NCI-H510A (cell line): ENCODE results near the gene MESD.
A peak's percentile ranks its signal among the peaks of the same experiment; 100 is the strongest.

ENCODE experiments used
- DNase-seq: peaks from one replicate; lab custom pipeline; 2025; lab: John Stamatoyannopoulos, UW

MESD gene

GRCh38 chr15:81014446-81015093 lies 25.0 kb upstream of the MESD start:
- DNase-seq: no peak

- no peak for DNase-seq
Measured at GRCh38 chr15:81013396-81013929, 23.8 kb upstream of the MESD start.

- DNase-seq: peak; percentile 15
Measured at GRCh38 chr15:81012588-81012987, 23.0 kb upstream of the MESD start.

- no peak for DNase-seq
Measured at GRCh38 chr15:81011593-81011992, 22.0 kb upstream of the MESD start.

- no peak for DNase-seq
Measured at GRCh38 chr15:81010086-81010485, 20.5 kb upstream of the MESD start.

- DNase-seq: no peak
Measured at GRCh38 chr15:81008312-81008711, 18.7 kb upstream of the MESD start.

- no peak for DNase-seq
Measured at GRCh38 chr15:81007428-81008064, 17.9 kb upstream of the MESD start.

- DNase-seq: no peak
Measured at GRCh38 chr15:81006124-81006523, 16.5 kb upstream of the MESD start.

- DNase-seq: no peak
Measured at GRCh38 chr15:81003097-81003350, 13.4 kb upstream of the MESD start.

GRCh38 chr15:81002331-81003096 lies 12.9 kb upstream of the MESD start:
- DNase-seq: no peak

- DNase-seq: no peak
Measured at GRCh38 chr15:81002009-81002330, 12.4 kb upstream of the MESD start.

GRCh38 chr15:81001152-81002008 lies 11.8 kb upstream of the MESD start:
- DNase-seq: no peak

- DNase-seq: peak; percentile 76
Measured at GRCh38 chr15:81000624-81001151, 11.1 kb upstream of the MESD start, which contains the start of gene TLNRD1. Gene TLNRD1 (plus strand): TSS chr15:81000923. CDS start chr15:81002272, 1,349 bp downstream.

GRCh38 chr15:81000144-81000623 lies 10.6 kb upstream of the MESD start:
- DNase-seq: no peak

GRCh38 chr15:80999623-81000036 lies 10.0 kb upstream of the MESD start:
- no peak for DNase-seq

GRCh38 chr15:80998251-80998650 lies 8.6 kb upstream of the MESD start:
- DNase-seq: no peak

GRCh38 chr15:80997692-80998091 lies 8.1 kb upstream of the MESD start:
- DNase-seq: no peak

GRCh38 chr15:80996247-80996646 lies 6.6 kb upstream of the MESD start:
- no peak for DNase-seq

- DNase-seq: no peak
Measured at GRCh38 chr15:80992441-80992840, 2.8 kb upstream of the MESD start.

GRCh38 chr15:80992006-80992405 lies 2.4 kb upstream of the MESD start:
- DNase-seq: no peak

GRCh38 chr15:80991421-80991820 lies 1.8 kb upstream of the MESD start:
- no peak for DNase-seq

GRCh38 chr15:80990955-80991354 lies 1.3 kb upstream of the MESD start:
- no peak for DNase-seq
